ENCODE data around the gene MED20.

The MED20 gene

DNA sequence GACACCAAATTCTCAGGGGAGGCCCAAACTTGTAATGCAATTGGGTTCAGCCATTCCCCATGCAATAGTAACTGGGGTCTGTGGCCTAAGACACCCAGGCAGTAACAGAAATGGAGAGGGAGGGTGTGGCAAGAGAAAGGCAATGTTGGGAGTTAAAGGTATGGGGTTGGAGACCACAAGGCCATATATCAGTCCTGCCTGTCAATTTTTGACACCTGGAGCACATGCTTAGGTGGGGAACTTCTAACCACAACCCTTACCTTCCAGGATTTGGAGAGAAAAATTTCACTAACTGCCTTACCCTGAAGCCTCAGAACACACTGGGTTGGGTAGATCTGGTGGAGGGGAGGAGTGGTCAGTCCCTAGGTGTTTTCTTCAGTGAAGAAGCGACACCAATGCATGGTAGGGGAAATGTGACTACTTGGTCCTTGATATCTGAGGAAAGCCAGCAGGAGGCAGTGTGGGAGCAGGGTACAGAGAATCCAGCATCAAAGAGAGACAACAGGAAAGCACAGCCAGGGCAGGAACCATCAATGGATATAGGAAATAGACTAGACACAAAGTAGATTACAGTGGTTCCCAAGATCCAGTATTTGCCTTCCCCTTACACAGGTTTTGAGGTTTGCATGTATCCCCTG lies 18.9 kb downstream of the MED20 start:
- DNase-seq = peak; percentile 3

DNA sequence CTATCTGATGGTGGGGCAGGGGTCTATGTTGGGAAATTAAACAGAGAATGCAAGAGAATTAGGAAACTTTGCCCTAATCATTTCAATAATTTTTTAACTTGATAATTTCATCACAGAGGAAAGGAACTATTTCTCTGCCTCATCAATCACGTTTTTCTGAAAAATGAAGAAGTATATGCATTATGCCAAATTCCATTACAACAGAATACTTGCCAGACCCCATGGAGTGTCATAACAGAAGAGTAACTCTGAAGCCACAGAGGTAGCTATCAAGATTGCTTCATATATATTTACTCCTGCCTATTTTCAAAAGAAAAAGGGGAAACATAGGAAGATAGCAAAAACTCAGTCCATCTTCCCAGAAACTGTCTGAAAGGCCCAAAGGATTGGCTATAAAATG lies 20.1 kb downstream of the MED20 start:
- no peak for DNase-seq

DNA sequence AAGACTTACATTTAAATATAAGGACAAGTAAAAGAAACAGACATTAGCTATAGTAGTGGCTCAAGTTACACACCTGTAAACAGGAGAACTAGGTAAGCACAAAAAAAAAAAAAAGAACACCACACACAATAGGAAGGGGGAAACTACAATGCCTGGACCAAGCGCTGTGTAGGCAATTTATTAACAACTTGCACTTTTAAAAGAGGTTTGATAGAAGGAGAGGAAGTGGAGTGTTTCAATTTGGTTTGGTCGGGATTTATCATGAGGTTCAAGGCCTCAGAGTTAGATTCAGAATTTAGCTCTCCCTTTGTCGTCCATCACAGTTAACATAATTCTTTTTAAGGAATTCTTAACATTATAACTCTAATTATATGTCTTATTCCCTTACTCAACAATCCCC lies 24.7 kb downstream of the MED20 start:
- no peak for DNase-seq

DNA sequence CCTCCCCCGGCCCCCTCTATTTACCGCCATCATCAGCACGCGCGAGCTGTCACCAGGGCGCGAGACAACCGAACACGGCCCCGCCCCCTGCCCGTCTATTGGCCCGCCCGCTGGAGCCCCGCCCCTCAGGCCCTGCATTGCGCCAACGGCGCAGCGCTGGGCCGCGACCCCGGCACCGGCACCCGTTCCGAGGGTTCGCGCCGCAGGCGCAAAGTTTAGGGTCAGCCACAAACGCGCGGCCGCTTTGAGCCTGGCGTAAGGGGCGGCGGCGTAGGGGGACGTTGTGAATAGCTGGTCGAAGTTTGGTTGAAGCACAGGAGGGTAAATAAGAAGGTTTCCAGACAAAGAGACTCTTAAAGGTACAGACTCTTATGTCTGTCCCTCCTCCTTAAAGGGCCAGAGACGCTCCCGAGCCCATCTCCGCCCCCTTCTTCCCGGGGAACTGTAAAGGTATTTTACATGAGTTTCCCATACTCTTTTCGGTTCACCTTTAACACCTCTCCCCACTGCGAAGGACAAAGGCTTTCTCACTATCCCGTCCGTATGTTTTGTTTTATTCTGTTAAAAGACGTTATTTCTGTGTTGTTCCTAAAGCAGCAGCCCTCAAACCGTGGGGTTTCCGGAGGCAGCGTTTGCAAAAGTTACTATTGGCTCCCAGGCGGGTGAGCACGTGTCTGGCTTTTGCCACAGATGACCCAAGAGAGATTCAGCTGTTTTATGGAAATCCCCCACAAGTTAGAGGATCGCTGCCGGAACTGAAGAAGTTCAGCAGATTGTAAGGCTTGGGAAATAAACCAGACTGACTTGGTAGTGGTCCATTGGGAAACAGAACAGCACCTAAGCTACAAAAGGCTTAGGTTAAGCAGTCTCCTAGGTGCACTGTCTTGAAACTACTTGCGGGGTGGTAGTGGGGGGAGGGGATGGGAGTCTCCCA lies 25.4 kb downstream of the MED20 start, which contains the start of gene USP49:
Gene USP49, minus strand, starts transcription at position 76 of the 934 bp plus-strand sequence. CDS start 88,392 bp downstream, outside the sequence.
- peak; percentile 94 for DNase-seq

DNA sequence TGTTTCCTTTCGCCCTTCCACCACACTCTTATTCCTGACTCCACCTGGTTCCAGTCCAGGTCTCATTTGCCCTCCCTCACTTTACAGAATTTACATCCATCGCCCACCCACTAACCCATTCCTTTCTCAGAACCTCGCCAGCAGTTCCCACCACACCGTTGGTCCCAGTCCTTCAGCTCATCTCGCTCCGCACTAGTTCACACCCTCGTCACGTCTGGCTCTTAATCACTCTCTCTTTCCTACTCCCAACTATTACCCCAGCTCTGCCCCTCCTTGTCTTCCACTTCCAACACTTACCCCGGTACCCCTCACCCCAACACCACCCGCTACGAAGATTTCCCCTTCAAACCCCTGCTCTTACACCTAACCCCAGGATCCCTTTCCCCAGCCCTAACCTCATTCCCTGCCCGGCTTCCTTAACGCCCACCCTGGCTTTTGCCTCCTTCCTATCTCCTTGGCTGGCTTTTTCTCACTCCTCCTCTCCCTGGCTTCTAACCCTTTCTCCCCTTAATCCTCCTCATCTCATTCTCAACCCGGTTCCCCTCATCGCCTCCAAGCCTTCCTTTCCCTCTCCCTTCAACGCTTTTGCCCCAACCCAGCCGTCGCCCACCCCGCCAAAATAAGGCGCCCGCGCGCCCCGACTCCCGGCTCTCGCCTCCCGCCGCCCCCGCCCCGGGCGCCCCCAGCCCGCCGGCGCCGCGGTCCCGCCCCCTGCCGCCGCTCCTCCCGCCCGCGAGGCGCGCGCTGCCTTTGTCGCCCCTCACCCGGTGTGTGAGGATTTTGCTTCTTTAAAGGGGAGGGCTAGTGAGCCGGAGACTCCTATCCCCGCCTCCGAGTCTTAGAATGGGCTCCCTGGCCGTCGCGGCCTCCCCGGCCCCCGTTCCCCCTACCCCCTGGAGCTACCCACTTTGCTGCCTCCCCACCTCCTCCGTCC lies 26.3 kb downstream of the MED20 start:
- DNase-seq = no peak

DNA sequence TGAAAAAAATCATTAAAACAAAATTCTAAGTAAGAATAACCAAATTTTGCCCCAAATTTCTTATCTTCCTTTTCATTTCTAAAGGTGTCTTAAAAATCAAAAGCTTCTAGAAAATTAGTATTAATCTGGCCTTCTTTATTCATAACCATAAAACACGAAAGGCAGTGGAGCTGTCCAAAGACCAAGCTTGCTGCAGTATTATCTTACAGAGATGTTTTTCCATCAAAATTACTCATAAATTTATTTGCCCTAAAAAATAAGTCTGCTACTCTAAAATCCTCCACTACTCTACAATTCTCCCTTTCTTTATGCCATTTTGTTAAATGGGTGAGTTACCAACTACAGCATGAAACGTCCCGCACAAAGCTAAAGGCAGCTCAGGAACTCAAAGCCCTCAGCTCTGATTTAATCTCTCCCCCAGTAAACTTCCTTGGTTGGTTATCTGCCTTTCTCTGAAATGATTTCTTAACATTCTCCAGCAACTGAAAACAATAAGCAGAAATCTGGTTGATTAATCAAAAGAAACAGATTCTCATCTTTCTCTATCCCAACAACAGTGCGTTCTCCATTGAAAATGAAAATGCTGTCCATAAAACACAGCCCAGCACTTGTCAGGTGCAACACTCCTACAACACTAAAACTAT lies 27.9 kb downstream of the MED20 start:
- no peak for DNase-seq

DNA sequence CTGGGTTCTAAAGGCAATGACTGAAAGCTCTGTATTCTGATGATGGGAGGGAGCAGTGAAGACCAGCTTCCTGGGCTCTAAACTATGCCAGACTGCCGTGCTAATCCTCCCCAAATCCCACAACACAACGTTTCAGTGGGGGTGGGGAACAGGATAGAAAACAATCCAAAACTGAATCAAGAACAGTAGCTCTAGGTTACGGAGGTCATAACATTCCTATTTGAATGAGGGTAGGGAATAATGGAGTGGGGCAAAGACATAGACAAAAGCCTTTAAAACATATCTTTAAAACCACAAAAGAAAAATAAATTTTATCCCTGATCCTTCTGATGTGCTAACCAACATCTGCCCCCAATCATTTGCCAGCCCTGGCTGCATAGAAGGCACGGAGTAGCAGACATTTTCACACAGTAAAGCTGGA lies 33.6 kb downstream of the MED20 start:
- DNase-seq = no peak

DNA sequence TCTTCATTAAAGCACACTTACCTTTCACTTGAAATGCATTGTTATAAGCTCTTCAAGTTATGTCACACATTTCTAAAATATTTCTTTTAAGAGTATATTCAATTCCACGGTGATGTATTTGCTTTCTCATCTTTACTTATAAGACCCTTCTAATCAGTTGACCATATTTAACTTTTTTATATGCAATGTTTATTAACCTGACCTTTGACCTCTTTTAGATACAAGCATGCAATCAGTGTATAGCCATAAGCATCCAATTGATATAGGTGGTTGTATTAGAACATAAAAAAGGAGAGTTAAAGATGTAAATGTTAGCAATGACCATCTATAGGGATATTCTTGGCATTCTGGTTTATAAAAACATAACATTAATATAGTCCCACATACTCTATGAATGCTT lies 35.0 kb downstream of the MED20 start:
- no peak for DNase-seq

DNA sequence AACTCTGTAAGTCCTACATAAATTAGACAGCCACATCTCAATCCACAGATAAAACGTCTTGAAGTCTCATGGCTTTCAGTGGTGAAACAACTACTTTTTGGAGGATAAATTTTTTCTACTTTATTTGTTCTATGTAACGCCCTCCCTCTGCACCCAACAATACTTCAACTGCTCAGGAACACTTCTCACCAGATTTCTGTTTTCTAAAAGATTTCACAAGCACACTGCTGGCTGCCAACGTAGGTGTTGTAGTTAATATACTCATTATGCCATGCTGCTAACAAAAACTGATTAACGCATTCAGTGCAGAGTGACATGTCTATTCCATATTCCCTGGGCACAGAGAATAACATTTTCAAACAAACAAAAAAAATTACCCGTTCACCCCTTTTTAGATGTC lies 36.0 kb downstream of the MED20 start:
- DNase-seq = no peak

DNA sequence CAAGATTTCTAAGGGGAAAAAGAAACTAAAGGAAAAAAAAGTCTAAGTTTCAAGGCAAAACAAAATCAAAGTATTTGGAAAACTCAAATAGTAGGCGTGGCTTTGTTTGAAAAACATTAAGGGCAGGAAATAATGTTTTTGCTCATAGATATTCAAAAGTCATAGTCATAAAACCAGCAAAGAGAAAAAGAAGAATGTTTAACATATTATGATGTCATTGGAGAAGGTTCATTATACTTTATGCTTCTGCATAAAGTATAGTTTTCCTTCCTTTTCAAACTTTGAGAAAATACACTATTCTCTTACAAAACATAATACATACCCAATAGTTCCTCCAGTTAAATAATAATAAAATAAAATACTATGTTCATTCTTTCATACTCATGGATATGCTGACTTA lies 39.4 kb downstream of the MED20 start:
- DNase-seq = no peak

DNA sequence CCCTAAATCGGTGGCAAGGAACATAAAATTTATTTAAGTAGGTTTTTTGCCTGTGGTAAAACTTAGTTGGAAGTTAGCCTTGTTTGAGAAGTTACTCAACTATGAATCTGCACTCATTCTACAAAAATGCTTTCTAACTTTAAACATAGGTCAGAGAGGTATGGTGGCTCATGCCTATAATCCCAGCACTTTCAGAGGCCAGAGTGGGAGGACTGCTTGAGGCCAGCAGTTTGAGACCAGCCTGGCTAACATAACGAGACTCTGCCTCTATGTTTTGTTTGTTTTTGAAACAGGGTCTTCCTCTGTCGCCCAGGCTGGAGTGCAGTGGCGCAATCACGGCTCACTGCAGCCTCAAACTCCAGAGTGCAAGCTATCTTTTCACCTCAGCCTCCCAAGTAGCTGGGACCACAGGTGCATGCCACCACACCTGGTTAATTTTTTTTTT lies 42.0 kb downstream of the MED20 start:
- DNase-seq = no peak

DNA sequence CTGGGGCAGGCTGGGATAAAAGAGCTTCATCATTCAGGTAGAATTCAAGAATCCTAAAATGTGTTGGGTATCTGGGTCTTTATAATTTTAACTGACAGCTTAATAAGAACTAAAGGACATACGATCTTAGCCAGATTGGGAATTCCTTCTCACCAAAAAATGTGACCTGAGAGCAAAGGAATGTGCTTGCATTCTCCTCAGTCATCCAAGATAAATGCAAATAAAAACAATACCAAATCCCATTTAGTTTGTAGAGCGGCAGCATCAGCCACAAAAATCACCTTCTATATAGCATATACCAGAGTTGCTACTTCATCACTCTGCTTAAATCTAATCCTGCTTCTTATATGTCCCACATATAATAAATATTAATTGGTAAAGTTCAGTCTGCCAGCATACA lies 42.7 kb downstream of the MED20 start:
- DNase-seq = no peak

DNA sequence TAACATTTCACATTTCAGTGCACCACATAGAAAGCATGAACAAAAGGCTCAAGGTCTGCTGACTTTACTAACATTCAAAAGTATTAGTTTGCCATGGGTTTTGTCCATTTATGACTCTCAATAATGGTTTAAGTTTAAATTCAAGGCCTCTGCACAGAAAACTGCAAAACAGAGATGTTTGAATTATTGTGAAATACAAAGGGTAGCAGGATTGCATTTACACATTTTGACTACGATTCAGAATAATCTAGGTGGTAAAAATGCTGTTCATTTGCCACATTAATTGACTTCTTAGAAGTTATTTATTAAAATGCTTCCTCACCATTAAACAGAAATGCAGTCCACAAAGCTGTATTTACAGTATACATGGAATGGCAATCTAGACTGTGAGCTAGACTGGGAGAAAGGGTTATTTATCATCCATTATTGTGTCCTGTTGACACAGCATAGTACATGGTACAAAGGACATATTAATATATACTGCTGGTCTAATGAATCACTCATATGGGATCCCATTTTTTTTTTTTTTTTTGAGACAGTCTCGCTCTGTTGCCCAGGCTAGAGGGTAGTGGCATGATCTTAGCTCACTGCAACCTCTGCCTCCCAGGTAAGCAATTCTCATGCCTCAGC lies 43.8 kb downstream of the MED20 start:
- no peak for DNase-seq

DNA sequence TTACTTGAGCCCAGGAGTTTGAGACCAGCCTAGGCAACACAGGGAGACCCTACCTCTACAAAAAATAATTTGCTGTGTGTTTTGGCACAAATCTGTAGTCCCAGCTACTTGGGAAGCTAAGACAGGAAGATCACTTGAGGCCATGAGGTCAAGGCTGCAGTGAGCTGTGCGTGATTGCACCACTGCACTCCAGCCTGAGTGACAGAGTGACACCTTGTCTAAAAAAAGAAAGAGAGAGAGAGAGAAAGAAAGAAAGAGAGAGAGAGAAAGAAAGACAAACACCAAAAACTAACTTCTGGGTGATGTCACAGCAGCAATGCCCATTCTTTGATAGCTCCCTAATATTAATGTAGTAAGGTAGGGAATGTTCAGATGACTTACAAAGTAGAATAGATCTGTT lies 46.2 kb downstream of the MED20 start:
- no peak for DNase-seq

DNA sequence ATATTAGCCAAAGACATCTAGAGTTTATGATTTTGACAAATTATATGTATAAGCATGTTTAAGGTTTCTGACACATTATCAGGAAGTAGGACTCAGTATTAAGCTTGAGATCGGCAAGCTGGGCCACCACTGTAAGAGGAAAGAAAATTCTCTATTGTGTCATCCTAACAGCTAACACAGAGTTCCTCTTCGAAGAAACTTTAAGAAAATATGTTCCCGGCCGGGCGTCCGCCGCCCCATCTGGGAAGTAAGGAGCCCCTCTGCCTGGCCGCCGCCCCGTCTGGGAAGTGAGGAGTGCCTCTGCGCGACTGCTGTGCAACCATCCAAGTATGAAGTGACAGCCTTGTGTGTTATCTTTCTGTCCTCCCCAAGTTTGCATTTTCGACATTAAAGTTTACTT lies 48.8 kb downstream of the MED20 start:
- no peak for DNase-seq

DNA sequence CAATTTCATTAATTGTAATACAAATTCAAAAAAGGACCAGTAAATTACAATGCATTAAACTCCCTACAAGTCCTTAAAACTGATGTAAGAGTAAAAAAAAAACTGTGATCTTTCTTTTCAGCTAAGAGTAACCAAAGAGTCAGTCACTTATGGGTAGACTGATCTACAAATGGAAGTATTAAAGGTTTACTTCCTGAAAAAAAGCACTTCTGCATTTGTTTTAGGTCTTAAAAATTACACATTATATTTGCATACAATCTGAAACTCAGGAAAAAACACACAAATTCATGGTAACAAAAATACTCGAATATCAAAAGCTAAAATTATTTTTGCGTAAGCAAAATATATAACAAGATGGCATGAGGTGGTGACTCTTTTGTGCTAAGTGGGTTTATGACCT lies 49.2 kb downstream of the MED20 start:
- DNase-seq = no peak

DNA sequence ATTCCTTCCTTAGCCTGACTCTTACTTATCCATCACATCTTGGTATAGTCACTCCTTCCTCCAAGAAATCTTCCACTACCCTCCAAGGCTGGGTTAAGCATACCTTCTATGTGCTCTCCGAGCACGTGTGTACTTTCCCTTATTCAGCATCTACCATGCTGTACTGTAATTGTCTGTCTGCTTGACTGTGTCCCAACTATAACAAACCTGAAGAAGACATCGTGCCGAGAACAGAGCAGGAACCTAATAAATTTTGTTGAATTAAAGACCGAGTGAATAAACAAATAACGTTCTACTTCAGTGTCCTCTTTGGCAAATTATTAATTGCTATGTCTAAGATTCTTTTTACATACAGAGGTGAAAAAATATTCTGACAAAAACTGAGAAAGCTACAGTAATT lies 61.6 kb downstream of the MED20 start:
- DNase-seq = no peak

DNA sequence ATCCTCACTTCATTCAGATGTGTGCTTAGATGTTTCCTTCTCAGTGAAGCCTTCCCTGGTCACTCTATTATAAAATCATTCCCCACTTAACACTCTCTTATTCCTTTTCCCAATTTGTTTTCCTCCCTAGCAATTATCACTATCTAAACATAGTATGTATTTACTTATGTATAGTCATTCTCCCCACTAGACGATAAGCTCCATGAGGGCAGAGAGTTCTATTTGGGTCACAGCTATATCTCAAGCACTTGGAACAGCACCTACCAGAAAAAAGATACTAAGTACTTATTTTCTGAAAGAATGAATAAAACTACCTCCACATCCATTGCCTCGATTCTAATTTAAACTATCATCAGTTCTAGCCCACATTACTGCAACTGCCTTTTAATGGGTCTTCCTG lies 62.2 kb downstream of the MED20 start:
- no peak for DNase-seq
